ENCODE data around the gene YARS1.

Gene YARS1

GRCh38 chr1:32733582-32734321 is 83.4 kb downstream of the YARS1 start:
- TF ChIP-seq CTCF (conservative IDR thresholded peaks at IDR 0.05; ENCODE audit: low read length) (no peak), EZH2phosphoT487 (IDR thresholded peaks at IDR 0.05; ENCODE audit: borderline replicate concordance) (no peak)
- Histone ChIP-seq H2AFZ (ENCODE audit: low read length) (no peak overlapping the region), H3K9ac (ENCODE audit: low read depth, low read length, poor library complexity, severe bottlenecking) (no peak overlapping the region), H3K9me3 (ENCODE audit: insufficient read depth, low read depth, low read length) (no peaks in the 10 kb centered on the region), H3K4me3 (ENCODE audit: low read length, poor library complexity, severe bottlenecking) (no peak overlapping the region), H3K4me1 (ENCODE audit: insufficient read depth, low read length, poor library complexity, severe bottlenecking) (no peaks in the 10 kb centered on the region), H4K20me1 (ENCODE audit: insufficient read depth, low read length, poor library complexity, severe bottlenecking) (no peaks in the 10 kb centered on the region), H3F3A (ENCODE audit: low read depth) (no peaks in the 10 kb centered on the region), H3K4me2 (ENCODE audit: low read depth, low read length, poor library complexity, severe bottlenecking) (no peak overlapping the region), H3K9me2 (replicated peaks; ENCODE audit: low read depth, low read length) (no peaks in the 10 kb centered on the region), H3K79me2 (ENCODE audit: insufficient read depth, low read length) (no peaks in the 10 kb centered on the region), H3K27me3 (ENCODE audit: insufficient read depth, low read length, poor library complexity, severe bottlenecking) (no peaks in the 10 kb centered on the region), H3K36me3 (ENCODE audit: insufficient read depth, low read length) (no peaks in the 10 kb centered on the region)

- Histone ChIP-seq H3K4me2 (ENCODE audit: low read depth, low read length, poor library complexity, severe bottlenecking) (no peak overlapping the region), H3K79me2 (ENCODE audit: insufficient read depth, low read length) (no peaks in the 10 kb centered on the region), H3K9me3 (ENCODE audit: insufficient read depth, low read depth, low read length) (no peaks in the 10 kb centered on the region)
Measured at GRCh38 chr1:32729254-32730046, 87.7 kb downstream of the YARS1 start.

GRCh38 chr1:32728413-32729077 is 88.6 kb downstream of the YARS1 start:
- Histone ChIP-seq H4K20me1 (ENCODE audit: insufficient read depth, low read length, poor library complexity, severe bottlenecking) (no peaks in the 10 kb centered on the region), H2AFZ (ENCODE audit: low read length) (no peak overlapping the region), H3K9me3 (ENCODE audit: insufficient read depth, low read depth, low read length) (no peaks in the 10 kb centered on the region), H3K9me2 (replicated peaks; ENCODE audit: low read depth, low read length) (no peaks in the 10 kb centered on the region), H3K4me1 (ENCODE audit: insufficient read depth, low read length, poor library complexity, severe bottlenecking) (peaks cover 14% of the 10 kb centered on the region), H3K36me3 (ENCODE audit: insufficient read depth, low read length) (no peaks in the 10 kb centered on the region), H3K4me3 (ENCODE audit: low read length, poor library complexity, severe bottlenecking) (no peak overlapping the region), H3K79me2 (ENCODE audit: insufficient read depth, low read length) (no peaks in the 10 kb centered on the region), H3K9ac (ENCODE audit: low read depth, low read length, poor library complexity, severe bottlenecking) (no peak overlapping the region), H3F3A (ENCODE audit: low read depth) (no peaks in the 10 kb centered on the region), H3K27me3 (ENCODE audit: insufficient read depth, low read length, poor library complexity, severe bottlenecking) (no peaks in the 10 kb centered on the region), H3K4me2 (ENCODE audit: low read depth, low read length, poor library complexity, severe bottlenecking) (no peak overlapping the region)
- TF ChIP-seq CTCF (conservative IDR thresholded peaks at IDR 0.05; ENCODE audit: low read length) (no peak), EZH2phosphoT487 (IDR thresholded peaks at IDR 0.05; ENCODE audit: borderline replicate concordance) (no peak)

More at GRCh38 chr1:32729254-32730046, 87.7 kb downstream of the YARS1 start:
- Histone ChIP-seq H3K36me3 (ENCODE audit: insufficient read depth, low read length) (no peaks in the 10 kb centered on the region), H3K9ac (ENCODE audit: low read depth, low read length, poor library complexity, severe bottlenecking) (no peak overlapping the region), H3K27me3 (ENCODE audit: insufficient read depth, low read length, poor library complexity, severe bottlenecking) (no peaks in the 10 kb centered on the region), H3K4me3 (ENCODE audit: low read length, poor library complexity, severe bottlenecking) (no peak overlapping the region), H4K20me1 (ENCODE audit: insufficient read depth, low read length, poor library complexity, severe bottlenecking) (no peaks in the 10 kb centered on the region), H3K9me2 (replicated peaks; ENCODE audit: low read depth, low read length) (no peaks in the 10 kb centered on the region), H2AFZ (ENCODE audit: low read length) (no peak overlapping the region), H3F3A (ENCODE audit: low read depth) (no peaks in the 10 kb centered on the region), H3K4me1 (ENCODE audit: insufficient read depth, low read length, poor library complexity, severe bottlenecking) (peaks cover 13% of the 10 kb centered on the region)
- TF ChIP-seq CTCF (conservative IDR thresholded peaks at IDR 0.05; ENCODE audit: low read length) (no peak), EZH2phosphoT487 (IDR thresholded peaks at IDR 0.05; ENCODE audit: borderline replicate concordance) (no peak)
